ENCODE measurements around the gene ACSM3.
"Not testable (repeated sequence)": the region's sequence is repeated elsewhere in the genome, so short reads cannot be mapped to it uniquely, and the experiment has no call there.

ACSM3 gene, protein sequence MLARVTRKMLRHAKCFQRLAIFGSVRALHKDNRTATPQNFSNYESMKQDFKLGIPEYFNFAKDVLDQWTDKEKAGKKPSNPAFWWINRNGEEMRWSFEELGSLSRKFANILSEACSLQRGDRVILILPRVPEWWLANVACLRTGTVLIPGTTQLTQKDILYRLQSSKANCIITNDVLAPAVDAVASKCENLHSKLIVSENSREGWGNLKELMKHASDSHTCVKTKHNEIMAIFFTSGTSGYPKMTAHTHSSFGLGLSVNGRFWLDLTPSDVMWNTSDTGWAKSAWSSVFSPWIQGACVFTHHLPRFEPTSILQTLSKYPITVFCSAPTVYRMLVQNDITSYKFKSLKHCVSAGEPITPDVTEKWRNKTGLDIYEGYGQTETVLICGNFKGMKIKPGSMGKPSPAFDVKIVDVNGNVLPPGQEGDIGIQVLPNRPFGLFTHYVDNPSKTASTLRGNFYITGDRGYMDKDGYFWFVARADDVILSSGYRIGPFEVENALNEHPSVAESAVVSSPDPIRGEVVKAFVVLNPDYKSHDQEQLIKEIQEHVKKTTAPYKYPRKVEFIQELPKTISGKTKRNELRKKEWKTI

DNA sequence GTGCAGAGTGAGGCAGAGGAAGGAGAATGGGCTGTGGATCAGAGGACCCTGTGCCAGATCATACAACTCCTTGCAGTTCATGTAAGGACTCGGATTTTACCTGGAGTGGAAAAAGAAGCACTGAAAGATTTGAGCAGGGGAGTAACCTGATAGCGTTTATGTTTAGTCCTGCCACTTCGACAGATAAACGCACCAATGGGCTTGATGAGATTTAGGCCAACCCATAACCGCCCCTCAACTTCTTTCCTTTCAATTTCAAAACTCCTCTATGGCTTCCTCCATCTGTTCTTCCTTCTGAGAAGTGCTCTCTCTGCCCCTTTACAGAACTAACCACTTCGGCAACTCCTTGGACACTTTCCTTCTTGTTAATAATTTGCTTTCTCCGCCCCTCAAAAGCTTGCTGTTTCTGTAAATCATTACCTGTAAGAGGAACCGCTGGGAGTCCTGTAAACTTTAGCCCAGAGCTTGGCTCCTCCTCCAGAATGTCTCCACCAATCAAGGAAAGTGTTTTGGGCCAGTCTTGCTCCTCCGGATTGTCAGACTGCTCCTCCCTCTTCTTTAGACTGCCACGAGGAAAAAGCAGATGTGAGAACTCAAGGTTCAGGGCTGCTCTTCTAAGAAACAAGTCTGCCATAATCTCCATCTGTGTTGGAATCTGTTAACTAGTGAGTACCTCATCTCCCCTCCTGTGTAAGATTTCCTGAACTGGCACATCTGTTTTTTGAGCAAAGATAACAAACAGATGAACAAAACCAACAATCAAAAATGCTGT is at the start of gene ACSM3:
Gene ACSM3, plus strand, starts transcription at position 554 of the 772 bp plus-strand sequence. CDS start 6,021 bp downstream, outside the sequence.
- peak; percentile 94 for FAIRE-seq

DNA sequence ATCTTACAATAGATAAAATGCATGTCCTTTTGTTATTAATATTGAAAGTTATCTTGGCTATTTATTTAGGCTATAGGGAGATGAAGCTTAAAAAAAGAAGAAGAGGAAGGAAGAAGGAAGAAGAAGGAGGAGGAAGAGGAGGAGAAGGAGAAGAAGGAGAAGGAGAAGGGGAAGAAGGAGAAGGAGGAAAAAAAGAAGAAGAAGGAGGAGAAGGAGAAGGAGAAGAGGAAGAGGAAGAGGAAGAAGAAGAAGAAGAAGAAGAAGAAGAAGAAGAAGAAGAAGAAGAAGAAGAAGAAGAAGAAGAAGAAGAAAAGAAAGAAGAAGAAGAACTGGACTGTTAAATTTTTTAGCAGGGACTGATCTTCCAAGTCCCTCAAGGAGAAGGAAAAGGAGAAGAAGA is 46.1 kb upstream of the ACSM3 start:
- FAIRE-seq, result not testable (repeated sequence)

DNA sequence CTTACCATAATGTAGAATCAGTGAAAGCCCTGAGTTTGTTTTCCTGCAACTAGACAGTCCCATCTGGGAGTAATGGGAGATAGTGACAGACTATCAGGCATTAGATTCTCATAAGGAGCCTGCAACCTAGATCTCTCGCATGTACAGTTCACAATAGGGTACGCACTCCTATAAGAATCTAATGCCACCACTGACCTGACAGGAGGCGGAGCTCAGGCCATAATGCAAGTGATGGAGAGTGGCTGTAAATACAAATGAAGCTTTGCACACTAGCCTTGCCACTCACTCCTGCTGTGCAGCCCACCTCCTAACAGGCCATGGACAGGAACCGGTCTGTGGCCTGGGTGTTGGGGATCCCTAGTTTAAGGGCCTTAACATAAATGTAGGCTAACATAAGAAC is 43.6 kb upstream of the ACSM3 start:
- no peak for FAIRE-seq

DNA sequence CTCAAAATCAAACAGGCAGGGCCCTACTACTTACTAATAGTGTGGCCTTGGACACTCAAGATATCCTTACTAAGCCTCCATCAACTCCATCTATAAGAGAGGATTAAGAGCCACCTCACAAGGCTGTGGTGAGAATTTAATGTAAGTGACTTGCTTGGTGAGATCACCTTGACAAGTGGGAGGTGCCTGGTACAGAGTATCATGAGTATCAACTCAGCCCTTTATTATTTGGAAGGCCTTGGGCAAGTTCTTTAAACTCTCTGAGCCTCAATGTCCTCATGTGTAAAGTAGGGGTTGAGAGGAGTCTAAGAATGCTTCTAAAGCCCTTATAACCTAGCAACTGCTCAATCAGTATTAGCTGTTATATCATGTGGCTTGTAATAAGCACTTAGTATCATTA is 37.2 kb upstream of the ACSM3 start:
- no peak for FAIRE-seq

DNA sequence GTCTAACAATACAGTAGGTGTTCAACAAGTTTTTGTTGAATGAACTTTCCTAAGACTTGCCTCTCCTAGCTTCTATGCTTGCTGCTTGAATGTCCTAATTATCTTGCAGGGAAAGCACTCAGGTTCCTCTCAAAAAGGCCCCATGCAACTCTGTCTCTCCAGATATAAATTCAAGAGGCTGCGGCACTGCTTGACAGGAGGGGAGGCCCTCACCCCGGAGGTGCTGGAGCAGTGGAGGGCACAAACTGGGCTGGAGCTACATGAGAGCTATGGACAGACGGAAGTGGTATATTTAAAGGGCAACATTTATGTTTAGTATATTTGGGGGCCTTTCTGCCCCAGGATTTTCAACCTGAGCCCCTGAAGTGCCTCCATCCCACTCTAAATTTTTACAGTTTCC is 36.6 kb upstream of the ACSM3 start:
- no peak for FAIRE-seq

DNA sequence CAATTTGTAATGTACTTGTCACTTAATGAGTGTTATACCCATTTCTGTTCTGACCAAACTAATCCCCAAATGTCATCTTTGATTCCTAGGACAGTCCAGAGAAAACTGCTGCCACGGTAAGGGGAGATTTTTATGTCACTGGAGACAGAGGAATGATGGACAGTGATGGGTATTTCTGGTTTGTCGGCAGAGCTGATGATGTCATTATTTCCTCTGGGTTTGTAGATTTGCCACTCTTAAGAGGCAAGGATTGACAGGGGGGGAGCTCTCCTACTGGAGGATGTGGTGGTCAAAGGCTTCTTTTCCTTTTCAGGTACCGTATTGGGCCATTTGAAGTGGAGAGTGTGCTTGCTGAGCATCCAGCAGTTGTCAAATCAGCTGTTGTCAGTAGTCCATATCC is 34.7 kb upstream of the ACSM3 start:
- no peak for FAIRE-seq

DNA sequence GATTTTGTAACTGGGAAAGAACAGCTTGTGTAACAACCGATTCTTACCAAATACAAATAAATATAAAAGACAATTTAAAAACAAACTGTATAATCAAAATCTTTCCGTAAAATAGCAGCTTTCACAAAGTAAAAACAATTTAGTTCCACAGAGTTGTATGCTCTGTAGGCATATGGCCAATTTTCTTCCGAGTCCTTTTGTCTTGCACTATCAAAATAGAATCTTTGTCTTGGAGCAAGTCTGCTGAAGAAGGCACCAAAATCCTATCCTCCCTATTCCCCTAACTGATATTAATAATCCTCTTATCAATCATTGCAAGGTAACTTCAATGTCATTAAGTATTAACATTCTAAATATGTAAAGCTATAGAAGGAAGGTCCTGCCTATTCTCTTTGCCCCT is 29.8 kb upstream of the ACSM3 start:
- no peak for FAIRE-seq

DNA sequence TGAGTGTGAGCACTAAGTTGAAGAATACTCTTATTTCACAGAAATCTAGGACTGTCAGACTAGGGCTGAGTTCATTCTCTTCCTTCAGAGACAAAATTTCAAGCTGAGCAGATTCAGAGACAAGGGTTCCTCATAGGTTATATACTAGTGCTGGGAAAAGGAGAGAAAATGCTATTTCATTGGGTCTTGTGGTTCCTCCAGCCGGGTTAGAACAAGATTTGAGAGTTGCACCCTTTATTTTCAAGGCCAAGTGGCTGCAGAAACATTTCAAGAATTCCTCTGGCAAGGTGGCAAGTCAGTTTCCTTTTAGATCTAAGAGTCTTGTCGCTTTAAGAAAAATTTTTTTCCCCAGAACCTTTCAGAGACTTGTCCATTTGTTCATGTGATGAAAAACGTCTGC is 29.0 kb upstream of the ACSM3 start:
- no peak for FAIRE-seq

DNA sequence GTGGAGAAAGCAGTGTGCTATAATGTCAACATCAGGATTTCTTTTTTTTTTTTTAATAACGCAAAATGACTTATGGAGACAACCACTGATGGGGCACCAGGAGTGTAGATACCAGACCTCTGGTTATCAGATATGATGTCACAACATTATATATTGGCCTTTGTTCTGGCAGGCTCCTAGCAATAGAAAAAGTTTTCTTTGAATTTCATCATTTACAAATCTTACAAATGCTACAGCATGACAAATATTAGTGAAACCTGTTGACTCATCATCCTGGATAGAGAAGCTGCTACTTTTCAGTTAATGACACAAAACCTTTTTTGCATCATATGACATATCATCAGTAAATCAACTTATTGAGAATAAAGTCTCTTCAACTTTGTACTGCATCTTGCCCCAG is 28.3 kb upstream of the ACSM3 start:
- FAIRE-seq, result no peak

DNA sequence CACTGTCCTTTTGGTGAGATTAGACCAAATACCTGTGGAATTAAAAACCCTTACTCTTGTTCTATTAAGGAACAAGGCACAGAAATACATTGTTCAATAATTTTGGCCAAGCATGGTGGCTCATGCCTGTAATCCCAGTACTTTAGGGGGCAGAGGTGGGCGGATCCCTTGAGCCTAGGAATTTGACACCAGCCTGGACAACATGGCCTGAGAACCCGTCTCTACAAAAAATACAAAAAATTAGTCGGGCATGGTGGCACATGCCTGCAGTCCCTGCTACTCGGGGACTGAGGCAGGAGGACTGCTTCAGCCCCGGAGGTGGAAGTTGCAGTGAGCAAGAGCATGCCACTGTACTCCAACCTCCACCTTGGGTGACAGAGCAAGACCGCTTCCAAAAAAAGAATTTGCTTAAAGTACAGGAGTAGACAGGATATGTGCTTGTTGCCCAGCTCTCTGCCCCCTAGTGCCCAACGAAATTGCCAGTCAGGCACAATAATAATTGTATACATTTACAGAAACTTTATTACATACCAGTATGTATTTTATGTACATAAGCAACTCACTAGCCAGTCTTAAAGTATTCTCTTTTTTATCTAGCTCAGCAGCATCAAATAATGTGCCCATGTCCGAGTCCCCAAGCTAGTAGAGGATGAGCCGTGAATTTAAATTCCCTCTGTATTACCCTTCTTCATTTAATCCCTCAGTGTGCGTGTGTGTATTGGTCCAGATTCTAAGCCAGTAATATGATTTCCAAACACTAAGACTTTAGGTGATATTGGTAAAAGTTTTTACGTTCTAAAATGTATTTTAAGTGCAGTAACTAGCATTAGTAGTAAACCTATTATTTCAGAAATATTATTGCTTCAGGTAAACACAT is 23.6 kb upstream of the ACSM3 start:
- no peak for FAIRE-seq

DNA sequence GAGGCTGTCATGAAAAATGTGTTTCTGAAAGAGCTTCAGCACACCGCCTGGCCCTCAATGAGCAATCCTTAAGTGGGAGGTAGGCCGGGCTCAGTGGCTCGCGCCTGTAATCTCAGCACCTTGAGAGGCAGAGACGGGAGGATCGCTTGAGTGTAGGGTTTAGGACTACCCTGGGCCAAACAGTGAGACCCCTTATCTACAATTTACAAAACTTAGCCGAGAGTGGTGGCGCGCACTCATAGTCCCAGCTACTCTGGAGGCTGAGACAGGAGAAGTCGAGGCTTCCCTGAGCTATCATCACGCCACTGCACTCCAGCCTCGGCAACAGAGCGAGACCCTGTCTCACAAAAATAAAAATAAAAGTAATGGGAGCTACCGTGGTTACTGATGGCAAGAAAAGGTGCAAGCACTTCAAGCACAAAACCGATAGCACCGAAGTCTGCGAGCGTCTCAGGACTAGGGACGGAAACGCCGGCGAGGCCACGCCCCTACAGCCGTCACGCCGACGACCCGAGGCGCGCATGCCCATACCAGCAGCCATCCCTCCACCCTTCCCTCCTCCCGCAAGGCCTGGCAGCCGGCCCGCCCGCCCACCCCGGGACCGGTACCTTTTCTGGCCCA is 22.8 kb upstream of the ACSM3 start:
- FAIRE-seq, result no peak

DNA sequence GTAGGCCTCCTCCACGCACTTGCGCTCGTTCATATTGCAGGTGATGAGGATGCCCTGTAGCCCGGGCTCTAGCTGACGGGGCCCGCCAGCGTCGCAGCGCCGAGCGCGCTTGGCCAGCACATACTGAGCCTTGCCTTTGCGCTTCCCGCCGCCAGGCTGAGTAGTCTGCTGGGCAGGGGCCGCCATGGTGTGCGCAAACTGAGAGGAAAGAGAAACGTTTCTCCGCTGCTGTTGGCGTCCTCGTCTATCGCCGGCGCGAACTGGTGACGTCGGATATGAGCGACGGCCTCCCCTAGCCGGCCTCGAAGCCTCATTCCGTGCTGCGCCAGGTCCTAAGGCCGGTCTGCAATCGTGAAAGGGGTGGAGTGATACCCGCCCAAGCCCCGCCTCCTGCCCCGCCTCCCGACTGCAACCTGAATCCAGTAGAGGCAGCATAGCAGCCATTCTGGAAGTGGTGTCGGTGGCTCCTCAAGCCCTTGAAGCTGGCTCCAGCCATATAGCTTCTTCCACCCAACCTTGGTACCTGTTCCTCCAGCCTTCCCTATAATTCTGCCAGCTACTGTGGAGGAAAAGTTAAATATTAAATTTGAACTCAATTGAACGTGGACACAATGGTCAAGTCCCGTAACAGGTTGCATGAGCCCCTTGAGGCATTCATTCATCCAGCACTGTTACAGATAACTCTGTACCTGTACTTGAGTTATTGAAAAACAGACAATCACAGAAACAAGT is 22.1 kb upstream of the ACSM3 start, which contains the start of gene THUMPD1:
Gene THUMPD1, minus strand, starts transcription at position 265 of the 732 bp plus-strand sequence. Its CDS starts 79 bp downstream, at position 186.
- no peak for FAIRE-seq

DNA sequence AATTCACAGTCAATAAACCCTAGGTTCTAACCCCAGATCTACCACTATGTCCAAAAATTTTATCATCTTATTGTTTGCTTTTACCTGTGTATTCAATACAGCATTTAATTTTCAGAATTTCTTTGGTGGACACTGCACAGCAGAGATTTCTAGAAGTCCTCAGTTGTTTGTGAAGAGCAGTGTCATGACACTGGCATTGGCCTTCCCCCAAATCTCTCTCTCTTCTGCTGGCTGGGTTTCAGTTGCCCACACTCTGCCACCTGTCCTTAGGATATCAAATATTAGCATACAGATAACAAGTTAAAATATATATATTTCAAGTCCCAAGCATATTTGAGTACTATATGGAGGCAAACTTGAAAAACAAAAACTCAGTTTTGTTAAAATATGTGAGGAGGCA is 20.2 kb upstream of the ACSM3 start:
- no peak for FAIRE-seq

DNA sequence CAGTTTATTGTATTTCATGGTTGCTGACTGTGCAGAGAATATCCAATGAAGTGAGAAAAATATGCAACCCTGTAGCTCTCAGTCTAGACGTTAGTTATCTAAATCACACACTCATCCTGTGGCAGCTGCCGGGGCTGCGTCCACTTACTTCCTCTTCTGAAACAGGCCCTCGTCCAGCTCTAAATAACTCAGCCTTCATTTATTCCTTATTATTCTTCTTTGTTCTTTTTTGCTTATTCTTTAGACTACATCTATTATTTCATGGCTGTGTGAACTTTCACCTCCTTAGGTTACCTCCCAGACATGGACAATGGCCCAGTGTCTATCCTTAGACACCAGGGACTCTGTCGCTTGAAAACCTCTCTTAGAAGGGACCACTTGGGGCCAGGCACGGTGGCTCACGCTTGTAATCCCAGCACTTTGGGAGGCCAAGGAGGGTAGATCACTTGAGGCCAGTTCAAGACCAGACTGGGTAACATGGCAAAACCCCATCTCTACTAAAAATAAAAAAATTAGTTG is 18.8 kb upstream of the ACSM3 start:
- no peak for FAIRE-seq

DNA sequence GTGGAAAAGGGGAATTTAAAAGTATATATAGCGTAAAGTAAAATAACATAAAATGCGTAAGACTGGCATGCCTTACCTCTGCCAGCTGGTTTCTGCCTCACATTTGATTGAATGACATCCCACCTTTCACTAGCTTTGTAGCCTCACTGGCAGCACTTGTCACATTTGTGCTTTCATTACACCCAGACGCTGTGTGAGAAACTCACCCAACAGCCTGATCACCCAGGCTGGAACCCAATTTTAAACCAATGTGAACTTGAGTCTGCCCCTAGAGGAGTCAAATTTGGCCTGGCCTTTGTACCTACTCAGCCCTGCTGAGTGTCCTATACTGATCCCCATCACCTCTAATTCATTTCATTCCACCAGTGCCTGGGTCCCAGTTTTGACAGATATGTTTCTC is 17.4 kb upstream of the ACSM3 start:
- FAIRE-seq, result no peak

DNA sequence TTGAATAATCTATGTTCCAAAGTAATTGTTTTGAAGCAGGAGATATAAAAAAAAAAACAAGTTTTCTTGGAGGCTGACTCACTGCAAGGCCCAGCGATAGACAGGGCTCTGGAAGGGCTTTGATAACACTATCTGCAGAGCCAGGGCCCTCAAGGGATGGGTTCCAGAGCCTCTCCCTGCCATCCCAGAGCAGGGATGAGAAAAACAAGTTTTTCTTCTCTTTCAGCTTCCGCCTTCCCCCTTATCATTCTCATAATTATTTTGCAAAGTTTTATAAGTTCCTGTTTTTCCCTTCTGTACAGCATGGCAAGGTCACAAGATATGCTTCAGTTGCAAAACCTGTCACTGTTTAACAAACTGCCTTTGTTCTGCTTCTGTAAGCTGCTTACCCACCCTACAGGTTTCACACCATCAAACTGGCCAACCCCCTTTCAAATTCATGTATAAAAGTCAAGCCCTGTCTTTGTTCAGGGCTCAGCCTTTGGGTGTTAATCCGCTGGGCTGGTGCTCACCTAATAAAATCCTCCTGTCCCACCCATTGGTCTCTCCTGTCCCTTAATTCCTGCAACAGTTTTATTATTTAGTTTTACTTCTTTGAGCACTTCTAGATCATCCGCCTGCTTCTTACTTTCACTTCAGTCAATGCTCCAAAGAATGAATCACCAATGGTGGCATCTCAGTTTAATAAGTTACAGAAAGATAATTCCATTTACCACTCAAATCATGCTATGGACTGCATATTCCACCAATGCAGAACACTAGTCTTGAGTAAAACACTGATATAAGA is 16.6 kb upstream of the ACSM3 start:
- FAIRE-seq, result no peak

DNA sequence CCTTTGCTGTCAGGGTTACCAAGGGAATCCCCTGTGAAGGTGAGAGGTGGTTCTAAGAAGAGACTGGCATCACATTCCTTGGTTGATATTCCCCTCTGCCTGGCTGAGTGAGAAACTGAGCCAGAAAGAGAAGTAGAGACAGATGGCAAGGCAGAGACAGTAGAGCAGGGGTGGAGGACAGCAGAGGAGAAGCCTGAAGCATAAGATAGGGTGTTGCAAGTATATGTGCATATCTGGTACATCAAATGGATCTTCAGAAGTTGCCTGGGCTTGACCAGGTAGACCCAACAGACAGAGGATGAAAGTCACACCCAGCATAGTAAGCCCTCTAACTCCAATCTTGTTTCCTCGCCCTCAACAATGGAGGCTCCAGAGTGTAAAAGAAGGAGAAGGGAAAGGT is 14.3 kb upstream of the ACSM3 start:
- FAIRE-seq, result no peak

DNA sequence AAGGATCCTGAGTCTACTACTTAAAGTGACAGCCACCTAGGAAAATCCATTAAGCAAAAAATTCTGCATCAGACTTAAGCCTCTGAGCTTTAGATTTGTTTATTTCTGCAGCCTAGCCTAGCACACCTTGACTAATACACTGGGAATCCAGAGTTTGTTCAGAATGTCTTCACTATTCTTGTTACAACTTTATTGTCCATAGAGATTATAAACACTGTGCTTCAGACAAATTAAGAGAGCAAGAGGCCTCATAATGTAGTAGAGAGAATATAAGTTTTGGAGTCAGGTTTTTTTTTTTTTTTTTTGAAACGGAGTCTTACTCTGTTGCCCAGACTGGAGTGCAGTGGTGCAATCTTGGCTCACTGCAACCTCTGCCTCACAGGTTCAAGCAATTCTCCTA is 13.3 kb upstream of the ACSM3 start:
- FAIRE-seq, result no peak

DNA sequence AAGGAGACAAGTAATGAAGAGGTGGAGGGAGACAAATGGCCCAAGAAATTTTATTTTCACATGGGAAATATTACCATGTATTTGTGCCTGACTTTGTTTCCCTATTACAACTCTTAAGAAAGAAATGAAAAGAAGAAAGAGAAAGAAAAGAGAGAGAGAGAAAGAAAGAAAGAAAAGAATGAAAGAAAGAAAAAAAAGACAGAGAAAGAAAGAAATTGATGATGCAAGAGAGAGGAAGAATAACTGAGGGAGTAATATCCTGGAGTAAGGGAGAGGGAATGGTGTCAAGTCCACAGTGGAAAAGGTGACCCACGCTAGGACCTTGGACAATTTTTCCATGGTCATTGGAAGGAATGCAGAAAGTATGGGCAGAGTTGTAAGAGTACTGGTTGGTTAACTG is 10.1 kb upstream of the ACSM3 start:
- FAIRE-seq, result no peak

DNA sequence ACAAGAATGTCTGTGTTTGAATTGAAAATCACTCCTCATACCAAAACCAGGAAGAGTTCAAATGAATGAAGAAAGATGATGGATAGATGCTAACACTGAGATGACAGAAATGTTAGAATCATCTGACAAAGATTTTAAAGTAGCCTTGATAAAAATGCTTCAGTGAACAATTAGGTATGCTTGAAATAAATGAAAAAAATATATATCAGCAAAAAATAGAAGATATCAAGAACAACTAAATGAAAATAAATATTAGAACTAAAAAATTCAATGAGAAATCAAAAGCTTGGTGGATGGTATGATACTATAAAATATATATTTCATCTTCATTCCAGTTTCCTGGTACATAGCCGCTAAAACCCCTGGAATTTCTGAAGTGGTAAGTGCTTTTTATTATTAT is 8.6 kb upstream of the ACSM3 start:
- peak; percentile 17 for FAIRE-seq

DNA sequence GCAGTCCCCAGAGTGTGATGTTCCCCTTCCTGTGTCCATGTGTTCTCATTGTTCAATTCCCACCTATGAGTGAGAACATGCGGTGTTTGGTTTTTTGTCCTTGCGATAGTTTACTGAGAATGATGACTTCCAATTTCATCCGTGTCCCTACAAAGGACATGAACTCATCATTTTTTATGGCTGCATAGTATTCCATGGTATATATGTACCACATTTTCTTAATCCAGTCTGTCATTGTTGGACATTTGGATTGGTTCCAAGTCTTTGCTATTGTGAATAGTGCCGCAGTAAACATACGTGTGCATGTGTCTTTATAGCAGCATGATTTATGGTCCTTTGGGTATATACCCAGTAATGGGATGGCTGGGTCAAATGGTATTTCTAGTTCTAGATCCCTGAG is 8.0 kb upstream of the ACSM3 start:
- not testable (repeated sequence) for FAIRE-seq
